GM21737 (cell line): Measurements from ENCODE around the gene TMEM271.
"Not testable (repeated sequence)": the region's sequence is repeated elsewhere in the genome, so short reads cannot be mapped to it uniquely, and the experiment has no call there.

Experiments used
- ATAC-seq: cut with Tn5 transposase; IDR thresholded peaks from one replicate; pipeline ENCODE4 v1.9.1; 2021; ENCODE audit warnings: mild to moderate bottlenecking, moderate library complexity; ENCODE audit not compliant: unreplicated experiment

TMEM271 gene

GRCh38 chr4:610411-611261 lies 34.5 kb upstream of the TMEM271 start:
- ATAC-seq: no peak

- ATAC-seq: no peak
These were observed 33.4 kb upstream of the TMEM271 start for GRCh38 chr4:609400-610050.

- no peak for ATAC-seq
These were observed 32.1 kb upstream of the TMEM271 start for GRCh38 chr4:608236-608635.

- no peak for ATAC-seq
These were observed 29.8 kb upstream of the TMEM271 start for GRCh38 chr4:605702-606425.

GRCh38 chr4:604131-604530 lies 28.0 kb upstream of the TMEM271 start:
- ATAC-seq: no peak

- no peak for ATAC-seq
These were observed 26.5 kb upstream of the TMEM271 start for GRCh38 chr4:602559-602942.

- no peak for ATAC-seq
These were observed 25.8 kb upstream of the TMEM271 start for GRCh38 chr4:601612-602558.

GRCh38 chr4:600850-601515 lies 24.9 kb upstream of the TMEM271 start:
- ATAC-seq: no peak

- no peak for ATAC-seq
These were observed 24.1 kb upstream of the TMEM271 start for GRCh38 chr4:600166-600565.

GRCh38 chr4:598925-599324 lies 22.8 kb upstream of the TMEM271 start:
- no peak for ATAC-seq

GRCh38 chr4:592825-593520 lies 16.9 kb upstream of the TMEM271 start:
- ATAC-seq: no peak

- ATAC-seq: not testable (repeated sequence)
These were observed 16.1 kb upstream of the TMEM271 start for GRCh38 chr4:592178-592577.

GRCh38 chr4:590313-590841 lies 14.3 kb upstream of the TMEM271 start:
- no peak for ATAC-seq

- no peak for ATAC-seq
These were observed 13.3 kb upstream of the TMEM271 start for GRCh38 chr4:589219-589963.

- ATAC-seq: no peak
These were observed 12.3 kb upstream of the TMEM271 start for GRCh38 chr4:588351-588849.

GRCh38 chr4:587671-588350 lies 11.7 kb upstream of the TMEM271 start:
- ATAC-seq: no peak

- no peak for ATAC-seq
These were observed 7.7 kb upstream of the TMEM271 start for GRCh38 chr4:583820-584219.
